H1 (cell line): ENCODE results near the gene HIVEP2.

Experiments
- CEBPB ChIP-seq: IDR thresholded peaks from 2 replicates; pipeline ENCODE4 v1.6.1; 2012; ENCODE audit warnings: low read depth, low read length
- KDM1A ChIP-seq: fragments of 200-600, 300-600 bp; sonication (generic); IDR thresholded peaks from 2 replicates; pipeline ENCODE4 v1.7.1; 2016; ENCODE audit warnings: mild to moderate bottlenecking, low read length, borderline replicate concordance
- POLR2A ChIP-seq, 2 experiments: IDR thresholded peaks; 1 replicate in 1 of 2; 2 replicates in 1 of 2; pipeline ENCODE4 v1.6.1; 2011; ENCODE audit warnings: low read depth in 2 of 2, low read length in 2 of 2, mild to moderate bottlenecking in 2 of 2; ENCODE audit errors: control extremely low read depth in 1 of 2
- POU5F1 ChIP-seq: IDR thresholded peaks from 2 replicates; pipeline ENCODE4 v1.6.1; 2011; ENCODE audit warnings: low read depth, mild to moderate bottlenecking, low read length, moderate library complexity
- RAD21 ChIP-seq, 2 experiments: IDR thresholded peaks in 1 of 2; conservative IDR thresholded peaks in 1 of 2; 2 replicates each; pipeline ENCODE4 v1.6.1; 2011; ENCODE audit warnings: low read depth in 2 of 2, low read length in 2 of 2, improper control_type of control experiment in 1 of 2, inconsistent platforms in 1 of 2, mild to moderate bottlenecking in 1 of 2, moderate library complexity in 1 of 2
- RNF2 ChIP-seq: fragments of 200-900, 300-1000 bp; sonication (generic); IDR thresholded peaks from 2 replicates; pipeline ENCODE4 v1.7.1; 2016; ENCODE audit warnings: borderline replicate concordance, low read depth, mild to moderate bottlenecking, antibody characterized with exemption, low read length; ENCODE audit not compliant: poor library complexity, severe bottlenecking; ENCODE audit errors: missing control alignments
- ZNF274 ChIP-seq: IDR thresholded peaks from 2 replicates; pipeline ENCODE4 v1.7.0; 2012; ENCODE audit warnings: low read length, borderline replicate concordance; ENCODE audit errors: extremely low read depth
- TF ChIP-seq, protein P1 (sequence below), 3 experiments: IDR thresholded peaks; 1 replicate in 2 of 3; 2 replicates in 1 of 3; pipeline versions ENCODE4 v1.5.1 to v1.6.1; 2011; ENCODE audit warnings: low read length in 3 of 3, mild to moderate bottlenecking in 3 of 3, inconsistent platforms in 2 of 3, low read depth in 1 of 3, moderate library complexity in 1 of 3; ENCODE audit not compliant: insufficient read depth in 1 of 3; ENCODE audit errors: control extremely low read depth in 1 of 3
- TF ChIP-seq, protein P2 (sequence below): IDR thresholded peaks from 2 replicates; pipeline ENCODE4 v1.6.1; 2012; ENCODE audit warnings: inconsistent platforms
- TF ChIP-seq, protein P3 (sequence below): IDR thresholded peaks from 2 replicates; pipeline ENCODE4 v1.6.1; 2012; ENCODE audit warnings: inconsistent platforms

DNA sequence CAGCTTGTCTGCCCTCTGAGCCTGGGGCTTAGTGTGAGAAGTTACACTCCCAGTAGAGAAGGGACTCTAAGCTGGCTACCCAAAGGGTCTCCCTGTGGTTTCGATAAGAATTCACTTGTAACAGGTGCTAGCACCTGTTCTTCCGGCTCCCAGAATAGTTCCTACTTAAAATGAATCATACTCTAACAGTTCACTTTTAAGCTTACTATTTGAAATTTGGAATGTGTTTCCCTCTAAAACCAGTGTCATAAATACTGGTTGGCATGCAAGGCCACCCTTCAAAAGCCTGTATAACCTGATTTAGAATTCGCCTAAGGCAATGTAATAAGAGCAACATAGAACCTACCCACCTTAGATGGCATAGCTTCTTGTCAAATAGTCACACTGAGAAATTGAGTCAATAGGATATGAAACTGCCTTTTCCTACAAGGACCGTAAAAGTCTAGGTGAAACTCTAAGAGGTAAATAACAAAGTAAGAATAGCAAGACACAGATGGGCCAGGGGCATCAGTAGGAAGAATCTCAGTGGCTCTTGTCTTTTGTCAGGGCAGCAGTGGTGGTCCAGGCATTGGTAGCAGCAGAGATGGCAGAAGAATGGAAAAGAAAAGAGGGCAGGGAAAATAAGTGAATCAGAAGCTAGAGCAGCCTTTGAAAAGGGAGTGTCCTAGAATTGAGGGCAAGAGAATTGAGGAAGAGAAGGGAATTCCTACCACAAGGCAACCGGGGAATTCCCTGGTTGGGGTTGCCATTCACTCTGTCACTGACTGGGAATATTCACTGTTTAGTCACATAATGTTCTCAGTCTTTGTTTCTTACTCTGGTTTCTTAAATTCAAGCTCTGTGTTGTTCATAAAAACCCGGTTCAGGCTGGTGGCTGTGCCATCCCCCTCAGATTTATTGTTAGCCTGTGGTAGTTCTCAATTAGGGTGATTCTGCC, 91.5 kb downstream of the HIVEP2 start:
- TF ChIP-seq RAD21 (IDR thresholded peaks at IDR 0.05 in 1 of 2, conservative IDR thresholded peaks at IDR 0.05 in 1 of 2; ENCODE audit: low read depth in 2 of 2, low read length in 2 of 2) (no peak), ZNF274 (no peak), CEBPB (no peak), KDM1A (no peak), POLR2A (IDR thresholded peaks at IDR 0.05; ENCODE audit: control extremely low read depth in 1 of 2, low read depth in 2 of 2, low read length in 2 of 2) (no peak), POU5F1 (no peak), RNF2 (no peak)
- TF ChIP-seq, protein P1, sequence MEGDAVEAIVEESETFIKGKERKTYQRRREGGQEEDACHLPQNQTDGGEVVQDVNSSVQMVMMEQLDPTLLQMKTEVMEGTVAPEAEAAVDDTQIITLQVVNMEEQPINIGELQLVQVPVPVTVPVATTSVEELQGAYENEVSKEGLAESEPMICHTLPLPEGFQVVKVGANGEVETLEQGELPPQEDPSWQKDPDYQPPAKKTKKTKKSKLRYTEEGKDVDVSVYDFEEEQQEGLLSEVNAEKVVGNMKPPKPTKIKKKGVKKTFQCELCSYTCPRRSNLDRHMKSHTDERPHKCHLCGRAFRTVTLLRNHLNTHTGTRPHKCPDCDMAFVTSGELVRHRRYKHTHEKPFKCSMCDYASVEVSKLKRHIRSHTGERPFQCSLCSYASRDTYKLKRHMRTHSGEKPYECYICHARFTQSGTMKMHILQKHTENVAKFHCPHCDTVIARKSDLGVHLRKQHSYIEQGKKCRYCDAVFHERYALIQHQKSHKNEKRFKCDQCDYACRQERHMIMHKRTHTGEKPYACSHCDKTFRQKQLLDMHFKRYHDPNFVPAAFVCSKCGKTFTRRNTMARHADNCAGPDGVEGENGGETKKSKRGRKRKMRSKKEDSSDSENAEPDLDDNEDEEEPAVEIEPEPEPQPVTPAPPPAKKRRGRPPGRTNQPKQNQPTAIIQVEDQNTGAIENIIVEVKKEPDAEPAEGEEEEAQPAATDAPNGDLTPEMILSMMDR (IDR thresholded peaks at IDR 0.05; ENCODE audit: control extremely low read depth in 1 of 3, insufficient read depth in 1 of 3, low read depth in 1 of 3, low read length in 3 of 3): no peak
- TF ChIP-seq, protein P2, sequence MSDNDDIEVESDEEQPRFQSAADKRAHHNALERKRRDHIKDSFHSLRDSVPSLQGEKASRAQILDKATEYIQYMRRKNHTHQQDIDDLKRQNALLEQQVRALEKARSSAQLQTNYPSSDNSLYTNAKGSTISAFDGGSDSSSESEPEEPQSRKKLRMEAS: no peak
- TF ChIP-seq, protein P3, sequence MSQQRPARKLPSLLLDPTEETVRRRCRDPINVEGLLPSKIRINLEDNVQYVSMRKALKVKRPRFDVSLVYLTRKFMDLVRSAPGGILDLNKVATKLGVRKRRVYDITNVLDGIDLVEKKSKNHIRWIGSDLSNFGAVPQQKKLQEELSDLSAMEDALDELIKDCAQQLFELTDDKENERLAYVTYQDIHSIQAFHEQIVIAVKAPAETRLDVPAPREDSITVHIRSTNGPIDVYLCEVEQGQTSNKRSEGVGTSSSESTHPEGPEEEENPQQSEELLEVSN: no peak
